MCF 10A (cell line): ENCODE measurements around the gene TRPM3. TPM values are rescaled to one million over a fixed set of nuclear protein-coding genes. Genes with fewer than 3 reads are reported as not detected.

Source experiments
- BruUV-seq: library from RNA; stranded (reverse); fragments of 400-500 nt; replicated peaks from 2 replicates; lab custom pipeline; 2021; lab: Mats Ljungman, UMichigan
- CTCF ChIA-PET: fragments of 300-600 bp; sonication (Branson Sonifier 250); formaldehyde crosslinking; extraction: SDS; loops from one replicate; lab custom pipeline; 2021; ENCODE audit warnings: antibody characterized with exemption, inconsistent platforms; lab: Yijun Ruan, JAX
- POLR2A ChIA-PET: fragments of 300-600, 350-650 bp; sonication (Branson Sonifier 250); formaldehyde crosslinking; extraction: SDS; loops from one replicate; lab custom pipeline; 2020; ENCODE audit warnings: antibody characterized with exemption, inconsistent platforms; lab: Yijun Ruan, JAX
- DNase-seq: peaks from one replicate; pipeline ENCODE4 v3.0.0-alpha.2; 2018; ENCODE audit not compliant: unreplicated experiment
- H3K27ac Mint-ChIP-seq: one replicate; pipeline ENCODE4 v1.8.0; 2022; ENCODE audit warnings: mild to moderate bottlenecking, low read depth, mixed read lengths; ENCODE audit not compliant: unreplicated experiment
- H3K27me3 Mint-ChIP-seq: one replicate; pipeline ENCODE4 v1.8.0; 2022; ENCODE audit warnings: mixed read lengths; ENCODE audit not compliant: insufficient read depth, unreplicated experiment
- H3K36me3 Mint-ChIP-seq: one replicate; pipeline ENCODE4 v1.8.0; 2022; ENCODE audit warnings: mild to moderate bottlenecking, moderate library complexity, mixed read lengths; ENCODE audit not compliant: insufficient read depth, unreplicated experiment
- H3K4me1 Mint-ChIP-seq: one replicate; pipeline ENCODE4 v1.8.0; 2022; ENCODE audit warnings: mixed read lengths; ENCODE audit not compliant: insufficient read depth, unreplicated experiment
- H3K4me3 Mint-ChIP-seq: one replicate; pipeline ENCODE4 v1.8.0; 2022; ENCODE audit warnings: mild to moderate bottlenecking, moderate library complexity, mixed read lengths; ENCODE audit not compliant: unreplicated experiment
- H3K9me3 Mint-ChIP-seq: one replicate; pipeline ENCODE4 v1.8.0; 2022; ENCODE audit warnings: mixed read lengths; ENCODE audit not compliant: unreplicated experiment
- intact Hi-C: fragments of 100-400 bp; cut with micrococcal nuclease; formaldehyde crosslinking; loops from 2 replicates; pipeline ENCODE4 v1.14.1; 2022
- total RNA-seq: library from RNA; stranded (reverse); gene quantifications from 2 replicates; pipeline ENCODE4 v1.2.3, GENCODE V29; 2022
- TF ChIP-seq, protein P1 (sequence below): fragments of 200-600 bp; IDR thresholded peaks from one replicate; pipeline ENCODE4 v1.8.0; 2022; ENCODE audit warnings: antibody characterized with exemption, mild to moderate bottlenecking; ENCODE audit not compliant: unreplicated experiment

The TRPM3 gene
- total RNA-seq, 1 experiment from 2014 or later: 0.44 TPM

DNA sequence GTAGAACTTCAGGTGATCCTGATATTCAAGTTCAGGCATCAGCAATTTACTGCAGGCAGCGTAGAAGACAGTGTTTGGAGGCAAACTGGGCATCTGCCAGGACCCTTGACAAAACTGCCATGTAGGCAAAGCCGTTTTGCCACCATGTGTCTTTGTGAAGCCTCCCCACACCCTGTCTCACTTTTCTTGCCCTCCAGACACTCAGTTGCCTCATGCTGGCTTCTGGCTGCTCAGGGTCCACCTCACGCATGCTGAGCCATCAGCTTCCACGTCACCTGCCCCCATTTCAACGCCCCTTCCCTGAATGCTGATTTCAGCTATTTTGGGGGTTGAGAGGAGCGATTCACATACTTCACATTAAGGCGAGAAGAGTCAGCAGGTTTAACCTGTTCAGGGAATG is 541.7 kb downstream of the TRPM3 start:
- intact Hi-C loops: no loop called here
- BruUV-seq: no TSS peak
- CTCF ChIA-PET: interaction anchor here (0.7 to 1.3 kb wide), 7 partner anchors 12 to 1160 kb away, joined by 3 to 4 read pairs (median 3); no protein-coding TSS in a partner anchor
- no peak overlapping the region for H3K4me3 Mint-ChIP-seq
- H3K27me3 Mint-ChIP-seq: no peaks in the 10 kb centered on the region
- H3K27ac Mint-ChIP-seq: no peak overlapping the region
- no peaks in the 10 kb centered on the region for H3K36me3 Mint-ChIP-seq
- no peak for DNase-seq
- TF ChIP-seq, protein P1, sequence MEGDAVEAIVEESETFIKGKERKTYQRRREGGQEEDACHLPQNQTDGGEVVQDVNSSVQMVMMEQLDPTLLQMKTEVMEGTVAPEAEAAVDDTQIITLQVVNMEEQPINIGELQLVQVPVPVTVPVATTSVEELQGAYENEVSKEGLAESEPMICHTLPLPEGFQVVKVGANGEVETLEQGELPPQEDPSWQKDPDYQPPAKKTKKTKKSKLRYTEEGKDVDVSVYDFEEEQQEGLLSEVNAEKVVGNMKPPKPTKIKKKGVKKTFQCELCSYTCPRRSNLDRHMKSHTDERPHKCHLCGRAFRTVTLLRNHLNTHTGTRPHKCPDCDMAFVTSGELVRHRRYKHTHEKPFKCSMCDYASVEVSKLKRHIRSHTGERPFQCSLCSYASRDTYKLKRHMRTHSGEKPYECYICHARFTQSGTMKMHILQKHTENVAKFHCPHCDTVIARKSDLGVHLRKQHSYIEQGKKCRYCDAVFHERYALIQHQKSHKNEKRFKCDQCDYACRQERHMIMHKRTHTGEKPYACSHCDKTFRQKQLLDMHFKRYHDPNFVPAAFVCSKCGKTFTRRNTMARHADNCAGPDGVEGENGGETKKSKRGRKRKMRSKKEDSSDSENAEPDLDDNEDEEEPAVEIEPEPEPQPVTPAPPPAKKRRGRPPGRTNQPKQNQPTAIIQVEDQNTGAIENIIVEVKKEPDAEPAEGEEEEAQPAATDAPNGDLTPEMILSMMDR: no peak
- POLR2A ChIA-PET: interaction anchor here (1.4 kb wide), 1 partner anchor 9 kb away, joined by 3 read pairs; no protein-coding TSS in a partner anchor
- H3K4me1 Mint-ChIP-seq: peaks cover 11% of the 10 kb centered on the region
- H3K9me3 Mint-ChIP-seq: no peaks in the 10 kb centered on the region

DNA sequence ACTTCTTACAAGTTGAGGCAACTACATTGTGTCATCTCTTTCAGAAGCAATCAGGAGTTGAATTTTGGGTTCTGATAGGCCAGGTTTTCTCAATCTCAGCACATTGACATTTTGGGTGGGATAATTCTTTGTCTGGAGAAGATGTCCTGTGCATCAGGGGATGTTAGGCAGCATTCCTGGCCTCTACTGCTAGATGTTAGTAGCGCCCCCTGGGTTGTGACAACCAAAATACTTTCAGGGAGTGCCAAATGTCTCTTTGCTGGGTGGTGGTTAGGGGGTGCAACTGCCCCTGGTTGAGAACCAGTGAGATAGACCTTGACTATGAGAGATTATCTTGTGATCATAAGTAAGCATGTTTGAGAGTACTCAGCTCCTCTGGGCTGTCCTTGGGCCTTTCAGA is 542.7 kb downstream of the TRPM3 start:
- TF ChIP-seq, protein P1: no peak
- no peaks in the 10 kb centered on the region for H3K36me3 Mint-ChIP-seq
- intact Hi-C loops: no loop called here
- CTCF ChIA-PET: interaction anchor here (0.6 to 0.9 kb wide), 2 partner anchors 16 to 32 kb away, joined by 3 to 4 read pairs; no protein-coding TSS in a partner anchor
- DNase-seq: peak; percentile 9
- BruUV-seq: no TSS peak
- no peaks in the 10 kb centered on the region for H3K27me3 Mint-ChIP-seq
- H3K4me1 Mint-ChIP-seq: peaks cover 11% of the 10 kb centered on the region
- H3K9me3 Mint-ChIP-seq: no peaks in the 10 kb centered on the region
- H3K4me3 Mint-ChIP-seq: no peak overlapping the region
- no peak overlapping the region for H3K27ac Mint-ChIP-seq
- POLR2A ChIA-PET: no interaction called here

DNA sequence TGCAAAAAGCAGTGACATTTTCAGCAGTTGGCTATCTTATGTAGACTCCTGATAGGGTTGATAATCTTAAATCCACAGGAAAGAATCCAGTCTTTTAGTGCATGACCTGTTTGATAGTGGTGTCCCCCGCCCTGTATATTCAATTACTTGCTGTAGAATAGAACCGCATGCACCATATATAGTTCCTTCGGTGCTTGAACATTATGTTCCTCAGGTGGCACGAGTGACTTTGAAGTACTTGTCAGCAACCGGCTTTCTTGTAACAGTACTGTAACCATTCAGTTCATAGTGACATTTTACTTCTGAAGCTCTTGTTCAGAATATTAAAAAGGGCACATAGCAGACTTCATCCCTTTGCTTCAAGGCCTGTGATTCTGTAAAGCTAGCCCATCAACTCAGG is 543.8 kb downstream of the TRPM3 start:
- intact Hi-C loops: no loop called here
- peaks cover 11% of the 10 kb centered on the region for H3K4me1 Mint-ChIP-seq
- no TSS peak for BruUV-seq
- H3K4me3 Mint-ChIP-seq: no peak overlapping the region
- no peaks in the 10 kb centered on the region for H3K9me3 Mint-ChIP-seq
- TF ChIP-seq, protein P1: no peak
- DNase-seq: no peak
- no peak overlapping the region for H3K27ac Mint-ChIP-seq
- H3K27me3 Mint-ChIP-seq: no peaks in the 10 kb centered on the region
- ChIA-PET POLR2A (interaction anchor here (1.2 kb wide), 2 partner anchors 160 to 163 kb away, joined by 3 read pairs; partner anchors contain the start of gene KLF9), CTCF (interaction anchor here (0.7 to 1.1 kb wide), 2 partner anchors 14 to 777 kb away, joined by 3 read pairs; no protein-coding TSS in a partner anchor)
- no peaks in the 10 kb centered on the region for H3K36me3 Mint-ChIP-seq

DNA sequence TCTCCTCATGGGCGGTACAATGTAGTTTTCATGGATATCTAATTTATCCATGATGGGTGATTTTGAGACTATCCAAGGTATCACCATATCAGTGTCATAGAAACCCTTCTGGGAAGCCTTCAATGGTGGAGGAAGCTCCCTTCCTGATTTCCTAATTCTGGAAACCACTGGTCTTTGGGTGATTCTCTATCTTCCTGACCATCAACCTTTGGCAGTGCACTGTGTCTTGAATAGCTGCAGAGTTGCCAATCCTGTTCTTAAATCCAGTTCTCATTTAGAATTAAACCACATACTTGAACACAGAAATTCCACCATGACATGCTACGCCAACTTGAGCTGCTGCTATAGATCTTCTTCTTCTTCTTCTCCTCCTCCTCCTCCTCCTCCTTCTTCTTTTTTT is 545.3 kb downstream of the TRPM3 start:
- ChIA-PET CTCF (interaction anchor here (0.6 to 1.4 kb wide), 4 partner anchors 14 to 185 kb away, joined by 3 read pairs; no protein-coding TSS in a partner anchor), POLR2A (interaction anchor here (0.6 to 1.0 kb wide), 2 partner anchors 17 to 162 kb away, joined by 3 read pairs; partner anchors contain the start of gene KLF9)
- no peaks in the 10 kb centered on the region for H3K36me3 Mint-ChIP-seq
- H3K9me3 Mint-ChIP-seq: no peaks in the 10 kb centered on the region
- H3K27me3 Mint-ChIP-seq: no peaks in the 10 kb centered on the region
- no peak overlapping the region for H3K4me3 Mint-ChIP-seq
- no TSS peak for BruUV-seq
- peaks cover 11% of the 10 kb centered on the region for H3K4me1 Mint-ChIP-seq
- DNase-seq: no peak
- TF ChIP-seq, protein P1: no peak
- H3K27ac Mint-ChIP-seq: no peak overlapping the region
- intact Hi-C loops: no loop called here
